Erythroblast (primary cell): ENCODE measurements around the gene PGBD5.

ENCODE experiments used
- GATA1 ChIP-seq: IDR thresholded peaks from 2 replicates; pipeline ENCODE4 v1.6.1; 2011; ENCODE audit warnings: low read depth, mild to moderate bottlenecking, control low read depth, low read length, moderate library complexity
- POLR2A ChIP-seq: IDR thresholded peaks from 2 replicates; pipeline ENCODE4 v1.6.1; 2011; ENCODE audit warnings: mild to moderate bottlenecking, low read length

DNA sequence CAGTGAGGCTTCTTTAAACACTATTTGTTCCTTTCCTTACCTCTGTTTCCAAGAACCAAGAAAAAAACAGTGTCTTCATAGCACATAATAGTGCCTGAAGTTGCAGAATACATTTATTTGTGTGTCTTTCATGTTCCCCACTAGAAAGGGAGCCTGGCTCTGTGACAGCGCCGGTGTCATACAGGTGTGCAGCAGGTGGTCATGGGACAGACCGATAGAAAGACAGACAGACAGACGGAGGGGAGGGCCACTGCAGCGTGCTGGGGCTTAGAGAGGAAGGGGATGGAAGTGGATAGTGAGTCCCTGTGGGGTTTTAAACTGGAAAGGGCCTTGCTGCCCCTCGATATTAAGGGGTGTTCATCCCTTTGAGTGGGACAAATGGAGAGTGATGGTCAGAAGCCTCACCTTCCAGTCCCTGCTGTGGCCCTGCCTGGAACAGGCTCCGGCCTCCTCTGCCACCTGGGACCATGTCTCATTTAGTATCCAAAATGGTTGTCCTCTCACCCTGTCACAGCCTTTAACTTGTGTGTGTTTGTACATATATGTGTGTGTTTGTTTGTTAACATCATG, 152.9 kb downstream of the PGBD5 start:
- TF ChIP-seq POLR2A, result no peak
- no peak for TF ChIP-seq GATA1
